ENCODE results near the gene FAM236B.
"Not testable (repeated sequence)": the region's sequence is repeated elsewhere in the genome, so short reads cannot be mapped to it uniquely, and the experiment has no call there.

The FAM236B gene

DNA sequence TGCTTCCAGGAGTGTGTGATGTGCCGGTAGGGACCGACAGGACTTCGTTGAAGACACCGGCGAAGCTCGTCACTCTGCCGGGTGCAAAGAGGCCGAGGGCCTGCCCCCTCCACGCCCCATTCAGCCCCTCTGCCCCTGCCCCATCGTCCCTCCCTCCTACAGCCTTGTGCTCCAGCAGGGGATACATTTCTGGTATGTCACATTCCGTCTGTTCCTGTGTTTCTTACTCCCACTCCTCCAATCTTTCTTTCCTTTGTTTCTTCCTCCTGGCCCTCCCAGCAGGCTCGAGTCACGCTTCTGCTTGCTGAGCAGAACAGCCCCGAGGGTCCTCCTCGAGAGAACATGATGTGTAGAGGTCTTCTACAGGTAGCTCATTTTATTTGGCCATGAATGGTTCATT lies at the start of gene FAM236B:
Gene FAM236B, minus strand, starts transcription at position 101 of the 400 bp plus-strand sequence. Its CDS starts 100 bp downstream, at position 1.
- DNase-seq (ENCODE audit: low read depth in 1 of 2, low spot score in 1 of 2); in situ Hi-C loops (cut with HindIII; ENCODE audit: low pct_unique_long_range_greater_than_20kb, low sequenced_read_pairs): not testable (repeated sequence)

DNA sequence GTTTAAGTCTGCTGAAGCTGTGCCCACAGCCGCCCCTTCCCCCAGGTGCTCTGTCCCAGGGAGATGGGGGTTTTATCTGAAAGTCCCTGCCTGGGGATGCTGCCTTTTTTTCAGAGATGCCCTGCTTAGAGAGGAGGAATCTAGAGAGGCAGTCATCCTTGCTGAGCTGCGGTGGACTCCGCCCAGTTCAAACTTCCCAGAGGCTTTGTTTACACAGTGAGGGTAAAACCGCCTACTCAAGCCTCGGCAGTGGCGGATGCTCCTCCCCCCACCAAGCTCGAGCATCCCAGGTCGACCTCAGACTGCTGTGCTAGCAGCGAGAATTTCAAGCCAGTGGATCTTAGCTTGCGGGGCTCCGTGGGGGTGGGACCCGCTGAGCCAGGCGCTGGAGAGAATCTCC lies 48.2 kb upstream of the FAM236B start:
- DNase-seq (ENCODE audit: low read depth in 1 of 2, low spot score in 1 of 2); in situ Hi-C loops (cut with HindIII; ENCODE audit: low pct_unique_long_range_greater_than_20kb, low sequenced_read_pairs): not testable (repeated sequence)

DNA sequence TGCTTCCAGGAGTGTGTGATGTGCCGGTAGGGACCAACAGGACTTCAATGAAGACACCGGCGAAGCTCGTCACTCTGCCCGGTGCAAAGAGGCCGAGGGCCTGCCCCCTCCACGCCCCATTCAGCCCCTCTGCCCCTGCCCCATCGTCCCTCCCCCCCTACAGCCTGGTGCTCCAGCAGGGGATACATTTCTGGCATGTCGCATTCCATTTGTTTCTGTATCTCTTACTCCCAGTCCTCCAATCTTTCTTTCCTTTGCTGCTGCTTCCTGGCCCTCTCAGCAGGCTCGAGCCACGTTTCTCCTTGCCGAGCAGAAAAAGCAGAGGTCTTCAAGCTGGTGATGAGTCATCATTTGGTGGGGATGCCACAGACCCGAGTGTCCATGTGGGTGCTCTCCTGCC lies 25.6 kb upstream of the FAM236B start, which contains the start of gene FAM236D:
Gene FAM236D, minus strand, starts transcription at position 101 of the 400 bp plus-strand sequence. Its CDS starts 100 bp downstream, at position 1.
- DNase-seq (ENCODE audit: low read depth in 1 of 2, low spot score in 1 of 2); in situ Hi-C loops (cut with HindIII; ENCODE audit: low pct_unique_long_range_greater_than_20kb, low sequenced_read_pairs): not testable (repeated sequence)

DNA sequence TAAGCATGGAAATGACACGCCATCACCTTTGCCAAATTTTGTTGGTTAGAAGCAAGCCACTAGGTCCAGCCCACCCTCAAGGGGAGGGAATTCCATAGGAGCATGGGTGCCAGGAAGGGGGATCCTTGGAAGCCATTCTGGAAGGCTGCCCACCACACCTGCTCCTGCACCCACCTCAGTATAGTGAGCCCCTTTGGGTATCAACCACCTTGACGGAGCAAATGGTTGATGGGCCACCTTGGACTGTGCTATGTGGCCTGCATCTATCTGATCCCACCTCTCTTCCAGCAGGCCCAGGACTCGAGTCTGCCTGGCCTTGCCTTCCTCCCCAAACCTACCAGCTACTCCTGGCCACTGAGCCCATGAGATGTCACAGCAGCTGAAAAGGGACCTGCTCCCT lies 7.9 kb upstream of the FAM236B start:
- DNase-seq (ENCODE audit: low read depth in 1 of 2, low spot score in 1 of 2); in situ Hi-C loops (cut with HindIII; ENCODE audit: low pct_unique_long_range_greater_than_20kb, low sequenced_read_pairs): not testable (repeated sequence)

DNA sequence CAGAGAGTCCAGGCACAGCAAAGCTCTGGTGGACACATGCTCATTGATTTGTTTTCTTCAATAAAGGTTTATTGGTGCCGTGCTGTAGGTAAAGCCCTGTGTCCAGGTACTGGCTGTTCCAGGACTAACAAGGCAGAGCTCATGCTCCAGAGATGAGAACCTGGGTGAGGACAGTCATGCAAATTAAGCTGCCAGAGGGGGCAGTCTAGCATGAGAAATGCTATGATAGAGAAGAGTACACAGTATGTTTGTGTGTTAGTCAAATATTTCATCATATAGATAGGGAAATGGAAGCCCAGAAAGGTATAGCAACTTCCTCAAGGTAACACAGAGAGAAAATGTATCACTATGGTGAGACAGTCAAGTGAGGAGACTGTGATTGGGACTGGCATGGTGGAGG lies 5.7 kb upstream of the FAM236B start:
- in situ Hi-C loops (cut with HindIII; ENCODE audit: low pct_unique_long_range_greater_than_20kb, low sequenced_read_pairs); DNase-seq (ENCODE audit: low read depth in 1 of 2, low spot score in 1 of 2): not testable (repeated sequence)

DNA sequence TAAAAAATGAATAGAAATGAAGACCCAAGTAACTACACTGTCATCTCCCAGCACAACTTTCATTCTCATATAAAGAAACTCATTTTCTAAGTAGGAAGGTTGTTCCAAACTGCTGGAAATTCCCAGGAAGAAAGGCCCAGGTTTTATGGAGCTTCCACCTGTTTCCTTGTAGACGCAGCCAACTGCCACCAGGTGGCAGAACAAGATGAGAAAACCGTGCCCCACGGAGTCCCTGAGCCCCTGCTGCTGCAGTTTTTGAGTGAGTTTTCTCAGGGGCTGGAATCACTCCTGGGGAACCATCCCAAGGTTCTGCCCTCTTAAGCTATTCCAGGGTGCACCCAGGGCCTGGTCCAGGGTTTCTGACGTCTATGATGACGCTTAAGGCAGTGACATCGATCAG lies 1.5 kb upstream of the FAM236B start:
- in situ Hi-C loops (cut with HindIII; ENCODE audit: low pct_unique_long_range_greater_than_20kb, low sequenced_read_pairs); DNase-seq (ENCODE audit: low read depth in 1 of 2, low spot score in 1 of 2): not testable (repeated sequence)

DNA sequence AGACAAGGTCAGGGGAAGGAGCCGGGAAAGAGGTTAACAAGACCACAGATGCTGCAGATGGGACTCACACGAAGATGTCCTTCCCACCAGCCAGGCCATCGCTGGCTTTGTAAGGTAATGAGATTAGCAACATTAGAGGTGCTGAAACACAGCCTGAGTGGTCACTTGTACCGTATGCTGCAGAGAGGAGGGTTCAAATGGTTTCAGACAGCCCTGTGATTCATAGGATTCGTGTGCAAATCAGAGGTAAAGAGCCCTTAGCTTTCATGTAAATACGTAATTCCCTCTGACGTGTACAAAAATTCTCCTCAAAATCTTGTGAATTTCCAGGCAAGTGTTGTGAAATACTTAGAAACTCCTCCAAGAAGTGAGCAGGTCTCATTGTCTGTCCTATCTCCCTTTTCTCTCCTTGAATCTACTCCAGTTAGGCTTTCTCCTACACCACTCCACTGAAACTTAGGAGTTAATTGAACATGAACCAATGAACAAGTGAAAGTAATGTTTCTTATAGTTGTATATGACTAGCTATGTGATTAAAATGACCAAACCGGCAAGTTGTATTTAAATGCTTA lies 991 bp upstream of the FAM236B start:
- in situ Hi-C loops (cut with HindIII; ENCODE audit: low pct_unique_long_range_greater_than_20kb, low sequenced_read_pairs); DNase-seq (ENCODE audit: low read depth in 1 of 2, low spot score in 1 of 2): not testable (repeated sequence)

DNA sequence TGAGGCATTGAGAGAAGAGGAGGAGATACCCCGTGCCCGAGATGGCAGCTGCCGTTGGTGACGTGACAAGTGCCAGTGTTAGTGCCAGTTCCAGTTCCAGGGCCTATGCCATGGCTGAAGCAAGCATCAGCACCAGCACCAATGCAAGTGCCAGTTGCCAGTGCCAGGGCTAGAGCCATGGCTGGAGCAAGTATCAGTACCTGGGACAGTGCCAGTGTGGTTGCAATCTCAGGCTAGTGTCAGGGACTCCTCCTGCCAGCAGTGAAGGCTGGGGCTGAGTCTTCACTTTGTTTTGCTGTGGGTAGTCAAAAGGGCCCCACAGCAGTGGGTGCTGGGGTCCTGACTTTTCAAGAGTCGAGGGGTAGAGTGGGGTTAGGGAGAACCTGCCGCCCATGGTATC lies 4.3 kb downstream of the FAM236B start:
- in situ Hi-C loops (cut with HindIII; ENCODE audit: low pct_unique_long_range_greater_than_20kb, low sequenced_read_pairs); DNase-seq (ENCODE audit: low read depth in 1 of 2, low spot score in 1 of 2): not testable (repeated sequence)

DNA sequence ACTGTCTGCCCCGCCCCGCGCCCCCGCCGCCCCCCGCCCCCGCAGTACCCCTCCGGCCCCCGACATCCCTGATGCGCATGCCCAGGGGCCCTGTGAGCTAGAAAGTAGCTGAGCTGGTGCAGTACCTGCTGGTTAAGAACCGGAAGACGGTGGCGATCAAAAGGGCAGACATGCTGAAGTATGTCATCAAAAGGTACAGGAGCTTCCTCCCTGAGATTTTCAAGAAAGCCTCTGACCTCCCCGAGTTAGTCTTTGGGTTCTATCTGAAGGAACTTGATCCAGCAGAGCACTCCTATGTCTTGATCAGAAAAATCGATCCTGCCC lies 5.0 kb downstream of the FAM236B start:
- in situ Hi-C loops (cut with HindIII; ENCODE audit: low pct_unique_long_range_greater_than_20kb, low sequenced_read_pairs); DNase-seq (ENCODE audit: low read depth in 1 of 2, low spot score in 1 of 2): not testable (repeated sequence)

DNA sequence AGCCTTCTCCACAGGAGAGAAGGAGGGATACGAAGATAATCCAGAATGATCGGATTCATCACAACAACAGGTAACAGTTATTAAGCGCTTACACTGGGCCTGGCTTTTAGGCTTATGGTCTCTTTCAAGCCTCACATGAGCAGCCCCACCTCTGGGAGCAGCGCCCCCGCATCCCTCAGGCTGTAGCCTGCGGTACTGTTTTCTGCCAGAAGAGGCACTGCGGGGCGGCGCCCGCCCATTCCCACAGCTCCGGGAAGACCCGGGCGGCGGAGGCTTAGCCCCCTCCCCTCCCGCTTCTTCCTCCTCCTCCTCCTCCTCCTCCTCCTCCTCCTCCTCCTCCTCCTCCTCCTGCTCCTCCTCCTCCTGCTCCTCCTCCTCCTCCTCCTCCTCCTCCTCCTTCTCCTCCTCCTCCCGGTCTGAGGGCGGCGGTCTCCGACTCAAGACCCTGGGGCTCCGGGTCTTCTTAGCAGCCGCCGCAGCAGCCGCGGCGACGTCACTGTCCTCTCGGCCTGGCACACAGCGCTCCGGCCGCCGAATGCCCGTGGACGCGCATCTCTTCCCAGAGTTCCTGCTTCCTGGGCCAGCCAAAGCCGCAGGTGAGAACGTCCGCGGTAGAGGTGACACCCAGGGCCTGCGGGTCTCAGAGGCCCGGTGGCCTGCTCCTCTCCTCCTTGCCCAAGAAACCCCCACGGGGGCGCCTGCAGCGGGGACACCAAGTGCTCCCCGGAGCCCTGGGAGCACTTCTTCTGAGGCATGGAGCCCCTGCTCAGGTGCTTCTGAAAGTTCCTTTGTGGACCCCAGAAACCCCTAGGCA lies 5.6 kb downstream of the FAM236B start, which contains the start of gene DMRTC1B:
Gene DMRTC1B, plus strand, starts transcription at position 238 of the 814 bp plus-strand sequence. CDS start 68,246 bp downstream, outside the sequence.
- in situ Hi-C loops (cut with HindIII; ENCODE audit: low pct_unique_long_range_greater_than_20kb, low sequenced_read_pairs); DNase-seq (ENCODE audit: low read depth in 1 of 2, low spot score in 1 of 2): not testable (repeated sequence)

DNA sequence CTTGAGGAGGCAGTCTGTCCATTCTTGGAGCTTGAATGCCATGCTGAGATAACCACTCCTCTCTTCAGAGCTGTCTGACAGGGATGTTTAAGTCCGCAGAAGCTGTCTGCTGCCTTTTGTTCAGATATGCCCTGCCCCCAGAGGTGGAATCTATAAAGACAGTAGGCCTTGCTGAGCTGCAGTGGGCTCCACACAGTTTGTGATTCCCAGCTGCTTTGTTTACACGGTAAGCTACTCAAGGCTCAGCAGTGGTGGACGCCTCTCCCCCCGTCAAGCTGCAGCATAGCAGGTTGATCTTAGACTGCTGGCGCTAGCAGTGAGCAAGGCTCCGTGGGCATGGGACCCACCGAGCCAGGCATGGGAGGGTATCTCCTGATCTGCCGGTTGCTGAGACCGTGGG lies 22.0 kb downstream of the FAM236B start:
- in situ Hi-C loops (cut with HindIII; ENCODE audit: low pct_unique_long_range_greater_than_20kb, low sequenced_read_pairs); DNase-seq (ENCODE audit: low read depth in 1 of 2, low spot score in 1 of 2): not testable (repeated sequence)

DNA sequence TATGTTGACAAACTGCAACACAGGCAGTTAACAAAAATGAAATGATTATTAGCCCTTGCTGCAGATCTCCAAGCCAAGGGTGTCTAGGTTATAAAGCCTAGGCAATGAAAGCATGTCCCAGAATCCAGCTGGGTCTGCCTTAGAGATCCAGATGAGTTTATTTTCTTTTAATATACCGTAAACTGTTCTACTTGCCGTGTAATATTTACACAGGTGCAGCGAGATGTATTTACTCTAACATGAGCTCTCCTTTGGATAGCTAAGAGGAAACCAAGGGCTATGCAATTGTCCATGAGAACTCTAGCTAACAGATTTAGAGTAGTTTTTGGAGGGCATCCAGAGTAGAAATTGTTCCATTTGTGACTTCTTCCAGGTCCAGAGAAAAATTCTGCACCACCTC lies 33.9 kb downstream of the FAM236B start:
- in situ Hi-C loops (cut with HindIII; ENCODE audit: low pct_unique_long_range_greater_than_20kb, low sequenced_read_pairs); DNase-seq (ENCODE audit: low read depth in 1 of 2, low spot score in 1 of 2): not testable (repeated sequence)

DNA sequence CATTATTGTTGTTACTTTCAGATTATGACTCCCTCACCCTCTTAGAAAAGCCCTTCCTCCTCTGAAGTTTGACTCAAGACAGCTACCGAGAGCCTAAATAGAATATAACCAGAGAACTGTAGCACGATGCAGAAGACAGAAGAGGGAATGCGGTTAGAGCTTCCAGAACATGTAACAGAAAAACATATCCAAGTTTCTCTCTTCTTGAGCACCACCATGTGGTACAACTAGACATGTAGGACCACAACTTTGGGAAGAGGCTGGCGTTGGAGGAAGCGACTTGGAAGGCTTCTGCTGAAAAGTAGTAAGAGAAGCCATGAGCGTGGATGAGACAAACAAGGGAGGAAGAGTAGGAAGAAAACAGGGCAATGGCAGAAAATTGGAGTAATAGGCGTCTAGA lies 36.9 kb downstream of the FAM236B start:
- DNase-seq (ENCODE audit: low read depth in 1 of 2, low spot score in 1 of 2); in situ Hi-C loops (cut with HindIII; ENCODE audit: low pct_unique_long_range_greater_than_20kb, low sequenced_read_pairs): not testable (repeated sequence)

DNA sequence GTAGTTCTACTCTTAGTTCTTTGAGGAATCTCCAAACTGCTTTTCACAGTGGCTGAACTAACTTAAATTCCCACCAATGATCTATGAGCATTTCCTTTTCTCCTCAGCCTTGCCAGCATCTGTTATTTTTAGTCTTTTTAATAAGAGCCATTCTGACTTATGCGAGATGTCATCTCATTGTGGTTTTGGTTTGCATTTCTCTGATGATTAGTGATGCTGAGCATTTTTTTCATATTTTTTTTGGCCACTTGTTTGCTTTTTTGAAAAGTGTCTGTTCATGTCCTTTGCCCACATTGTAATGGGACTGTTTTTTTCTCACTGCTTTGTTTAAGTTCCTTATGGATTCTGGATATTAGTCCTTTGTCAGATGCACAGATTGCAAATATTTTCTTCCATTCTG lies 46.9 kb downstream of the FAM236B start:
- DNase-seq (ENCODE audit: low read depth in 1 of 2, low spot score in 1 of 2), result no peak
- TF ChIP-seq JUND (IDR thresholded peaks at IDR 0.05; ENCODE audit: low read depth), result no peak
- in situ Hi-C loops (cut with HindIII; ENCODE audit: low pct_unique_long_range_greater_than_20kb, low sequenced_read_pairs), result no loop called here

DNA sequence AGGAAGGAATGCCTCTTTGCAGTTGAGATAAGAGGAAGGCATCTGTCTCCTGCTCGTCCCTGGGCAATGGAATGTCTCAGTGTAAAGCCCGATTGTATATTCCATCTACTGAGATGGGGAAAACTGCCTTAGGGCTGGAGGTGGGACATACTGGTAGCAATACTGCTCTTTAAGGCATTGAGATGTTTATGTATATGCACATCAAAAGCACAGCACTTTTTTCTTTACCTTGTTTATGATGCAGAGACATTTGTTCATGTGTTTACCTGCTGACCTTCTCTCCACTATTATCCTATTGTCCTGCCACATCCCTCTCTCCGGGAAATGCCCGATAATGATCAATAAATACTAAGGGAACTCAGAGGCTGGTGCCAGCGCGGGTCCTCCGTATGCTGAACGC lies 48.8 kb downstream of the FAM236B start:
- DNase-seq (ENCODE audit: low read depth in 1 of 2, low spot score in 1 of 2); in situ Hi-C loops (cut with HindIII; ENCODE audit: low pct_unique_long_range_greater_than_20kb, low sequenced_read_pairs): not testable (repeated sequence)
